Esophagus squamous epithelium (tissue), 4 donors: Measurements from ENCODE around the gene PPP3CA.

ENCODE experiments used
- POLR2A ChIP-seq, 4 donors: fragments of 450-650 bp; IDR thresholded peaks; one replicate each; pipeline ENCODE4 v1.6.1; 2017; ENCODE audit warnings: antibody characterized with exemption in 4 of 4, mild to moderate bottlenecking in 4 of 4, moderate library complexity in 3 of 4
- TF ChIP-seq, protein P1 (sequence below), 6 experiments: fragments of 450-650 bp in 4 of 6; fragments of 200-600 bp in 2 of 6; sonication (generic) in 2 of 6; IDR thresholded peaks; one replicate each; pipeline ENCODE4 v1.5.1; 2016 to 2019; ENCODE audit warnings: antibody characterized with exemption in 6 of 6, mild to moderate bottlenecking in 4 of 6, moderate library complexity in 4 of 6

- TF ChIP-seq POLR2A (IDR thresholded peaks at IDR 0.05) = no peak
- TF ChIP-seq, protein P1, sequence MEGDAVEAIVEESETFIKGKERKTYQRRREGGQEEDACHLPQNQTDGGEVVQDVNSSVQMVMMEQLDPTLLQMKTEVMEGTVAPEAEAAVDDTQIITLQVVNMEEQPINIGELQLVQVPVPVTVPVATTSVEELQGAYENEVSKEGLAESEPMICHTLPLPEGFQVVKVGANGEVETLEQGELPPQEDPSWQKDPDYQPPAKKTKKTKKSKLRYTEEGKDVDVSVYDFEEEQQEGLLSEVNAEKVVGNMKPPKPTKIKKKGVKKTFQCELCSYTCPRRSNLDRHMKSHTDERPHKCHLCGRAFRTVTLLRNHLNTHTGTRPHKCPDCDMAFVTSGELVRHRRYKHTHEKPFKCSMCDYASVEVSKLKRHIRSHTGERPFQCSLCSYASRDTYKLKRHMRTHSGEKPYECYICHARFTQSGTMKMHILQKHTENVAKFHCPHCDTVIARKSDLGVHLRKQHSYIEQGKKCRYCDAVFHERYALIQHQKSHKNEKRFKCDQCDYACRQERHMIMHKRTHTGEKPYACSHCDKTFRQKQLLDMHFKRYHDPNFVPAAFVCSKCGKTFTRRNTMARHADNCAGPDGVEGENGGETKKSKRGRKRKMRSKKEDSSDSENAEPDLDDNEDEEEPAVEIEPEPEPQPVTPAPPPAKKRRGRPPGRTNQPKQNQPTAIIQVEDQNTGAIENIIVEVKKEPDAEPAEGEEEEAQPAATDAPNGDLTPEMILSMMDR (IDR thresholded peaks at IDR 0.05) = no peak
Observed at GRCh38 chr4:101321481-101322042, 25.8 kb downstream of the PPP3CA start.
